Peyer's patch (tissue), 4 donors: ENCODE results near the gene HAUS6. TPM values are rescaled to one million over a fixed set of nuclear protein-coding genes. Genes with fewer than 3 reads are reported as not detected.

Experiments
- DNase-seq, 3 donors: peaks; one replicate each; pipeline ENCODE4 v3.0.0-alpha.2; 2017 to 2019
- H3K27ac ChIP-seq, 4 donors: fragments of 200-600 bp; sonication (generic); one replicate each; pipeline ENCODE4 v1.5.1; 2016 to 2019
- H3K27me3 ChIP-seq, 2 donors: fragments of 200-600 bp; sonication (generic); one replicate each; pipeline ENCODE4 v1.5.1; 2019
- H3K36me3 ChIP-seq, 3 donors: fragments of 200-600 bp; sonication (generic); one replicate each; pipeline ENCODE4 v1.5.1; 2016 to 2019
- H3K4me1 ChIP-seq, 4 donors: fragments of 200-600 bp; sonication (generic); one replicate each; pipeline ENCODE4 v1.5.1; 2016 to 2019
- H3K4me3 ChIP-seq, 4 donors: fragments of 200-600 bp; sonication (generic); 1 replicate in 3 of 4; 2 replicates in 1 of 4; pipeline ENCODE4 v1.5.1; 2016 to 2019; ENCODE audit warnings: mild to moderate bottlenecking in 1 of 4
- H3K9me3 ChIP-seq, 4 donors: fragments of 200-600 bp; sonication (generic); one replicate each; pipeline ENCODE4 v1.5.1; 2016 to 2019; ENCODE audit warnings: mild to moderate bottlenecking in 1 of 4
- POLR2A ChIP-seq, 2 donors: fragments of 450-650 bp; IDR thresholded peaks; one replicate each; pipeline ENCODE4 v1.5.1; 2017; ENCODE audit warnings: antibody characterized with exemption in 2 of 2, mild to moderate bottlenecking in 2 of 2, moderate library complexity in 2 of 2
- total RNA-seq, 4 donors: library from RNA; depleted of rRNA; stranded (reverse); fragments of >200 nt; gene quantifications; one replicate each; pipeline ENCODE4 v1.1.0, GENCODE V29; 2016
- TF ChIP-seq, protein P1 (sequence below), 6 experiments: fragments of 450-650 bp in 4 of 6; fragments of 200-600 bp in 2 of 6; sonication (generic) in 1 of 6; IDR thresholded peaks; one replicate each; pipeline ENCODE4 v1.5.1; 2017 to 2019; ENCODE audit warnings: antibody characterized with exemption in 6 of 6, mild to moderate bottlenecking in 3 of 6, moderate library complexity in 1 of 6

HAUS6 gene
- total RNA-seq, 4 donors from 2014 or later = 5.9 to 31.4 (median 7.3) TPM

GRCh38 chr9:19133549-19134345 lies 31.0 kb upstream of the HAUS6 start:
- Histone ChIP-seq H3K4me1 (peaks cover 0 to 3% (median 0%) of the 10 kb centered on the region in 4 donors), H3K36me3 (no peaks in the 10 kb centered on the region), H3K27me3 (no peaks in the 10 kb centered on the region), H3K27ac (no peak overlapping the region), H3K4me3 (no peak overlapping the region), H3K9me3 (no peaks in the 10 kb centered on the region)
- DNase-seq = peak in 1 of 3 donors; percentile 38
- TF ChIP-seq, protein P1, sequence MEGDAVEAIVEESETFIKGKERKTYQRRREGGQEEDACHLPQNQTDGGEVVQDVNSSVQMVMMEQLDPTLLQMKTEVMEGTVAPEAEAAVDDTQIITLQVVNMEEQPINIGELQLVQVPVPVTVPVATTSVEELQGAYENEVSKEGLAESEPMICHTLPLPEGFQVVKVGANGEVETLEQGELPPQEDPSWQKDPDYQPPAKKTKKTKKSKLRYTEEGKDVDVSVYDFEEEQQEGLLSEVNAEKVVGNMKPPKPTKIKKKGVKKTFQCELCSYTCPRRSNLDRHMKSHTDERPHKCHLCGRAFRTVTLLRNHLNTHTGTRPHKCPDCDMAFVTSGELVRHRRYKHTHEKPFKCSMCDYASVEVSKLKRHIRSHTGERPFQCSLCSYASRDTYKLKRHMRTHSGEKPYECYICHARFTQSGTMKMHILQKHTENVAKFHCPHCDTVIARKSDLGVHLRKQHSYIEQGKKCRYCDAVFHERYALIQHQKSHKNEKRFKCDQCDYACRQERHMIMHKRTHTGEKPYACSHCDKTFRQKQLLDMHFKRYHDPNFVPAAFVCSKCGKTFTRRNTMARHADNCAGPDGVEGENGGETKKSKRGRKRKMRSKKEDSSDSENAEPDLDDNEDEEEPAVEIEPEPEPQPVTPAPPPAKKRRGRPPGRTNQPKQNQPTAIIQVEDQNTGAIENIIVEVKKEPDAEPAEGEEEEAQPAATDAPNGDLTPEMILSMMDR (IDR thresholded peaks at IDR 0.05) = no peak
- TF ChIP-seq POLR2A (IDR thresholded peaks at IDR 0.05) = no peak

DNA sequence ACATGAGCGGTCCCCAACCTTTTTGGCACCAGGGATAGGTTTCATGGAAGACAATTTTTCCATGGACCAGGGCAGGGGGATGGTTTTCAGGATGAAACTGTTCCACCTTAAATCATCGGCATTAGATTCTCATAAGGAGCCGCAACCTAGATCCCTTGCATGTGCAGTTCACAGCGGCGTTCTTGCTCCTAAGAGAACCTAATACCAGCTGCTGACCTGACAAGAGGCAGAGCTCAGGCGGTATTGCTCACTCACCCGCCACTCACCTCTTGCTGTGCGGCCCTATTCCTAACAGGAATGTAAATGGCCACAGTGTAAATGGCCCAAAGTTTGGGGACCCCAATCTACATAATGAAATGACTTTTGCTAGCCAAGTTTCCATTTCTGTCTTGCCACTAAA lies 27.7 kb upstream of the HAUS6 start:
- Histone ChIP-seq H3K27me3 (no peaks in the 10 kb centered on the region), H3K27ac (no peak overlapping the region), H3K4me3 (no peak overlapping the region), H3K9me3 (no peaks in the 10 kb centered on the region), H3K36me3 (peaks cover 0 to 6% (median 0%) of the 10 kb centered on the region in 3 donors), H3K4me1 (peaks cover 0 to 5% (median 2%) of the 10 kb centered on the region in 4 donors)
- TF ChIP-seq, protein P1 (IDR thresholded peaks at IDR 0.05) = no peak
- TF ChIP-seq POLR2A (IDR thresholded peaks at IDR 0.05) = no peak
- DNase-seq = peak in 1 of 3 donors; percentile 30

GRCh38 chr9:19127871-19128500 lies 25.3 kb upstream of the HAUS6 start:
- peaks cover 0 to 28% (median 0%) of the 10 kb centered on the region in 3 donors for H3K36me3 ChIP-seq
- H3K4me3 ChIP-seq = peak overlapping the region; percentile 70 to 90 (median 88)
- H3K9me3 ChIP-seq = no peaks in the 10 kb centered on the region
- no peak for TF ChIP-seq POLR2A (IDR thresholded peaks at IDR 0.05)
- TF ChIP-seq, protein P1 (IDR thresholded peaks at IDR 0.05) = no peak
- peak overlapping the region; percentile 92 to 95 (median 93) for H3K27ac ChIP-seq
- peaks cover 0 to 16% (median 4%) of the 10 kb centered on the region in 4 donors for H3K4me1 ChIP-seq
- no peaks in the 10 kb centered on the region for H3K27me3 ChIP-seq
- DNase-seq = peak; percentile 41 to 66 (median 61)

DNA sequence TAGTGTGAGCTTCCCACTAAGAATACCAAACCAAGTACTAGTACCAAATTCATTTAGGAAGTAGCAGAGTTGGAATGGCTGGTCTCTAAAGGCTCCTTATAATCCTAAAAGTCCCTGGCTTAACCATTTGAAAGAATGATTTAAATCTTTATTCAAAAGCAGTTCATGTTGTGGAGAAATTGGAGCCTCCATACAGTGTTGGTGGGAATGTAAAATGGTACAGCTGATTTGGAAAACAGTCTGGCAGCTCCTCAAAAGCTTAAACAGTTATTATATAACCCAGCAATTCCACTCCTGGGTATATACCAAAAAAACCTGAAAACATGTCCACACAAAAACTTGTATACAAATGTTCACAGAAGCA lies 21.7 kb upstream of the HAUS6 start:
- TF ChIP-seq, protein P1 (IDR thresholded peaks at IDR 0.05) = no peak
- no peak for TF ChIP-seq POLR2A (IDR thresholded peaks at IDR 0.05)
- H3K4me1 ChIP-seq = peaks cover 0 to 16% (median 4%) of the 10 kb centered on the region in 4 donors
- peaks cover 0 to 62% (median 0%) of the 10 kb centered on the region in 3 donors for H3K36me3 ChIP-seq
- peak overlapping the region in 2 of 4 donors; percentile 88 to 90 for H3K4me3 ChIP-seq
- H3K9me3 ChIP-seq = no peaks in the 10 kb centered on the region
- H3K27me3 ChIP-seq = no peaks in the 10 kb centered on the region
- no peak for DNase-seq
- H3K27ac ChIP-seq = peak overlapping the region in 3 of 4 donors; percentile 25 to 49 (median 38)

GRCh38 chr9:19122490-19123042 lies 19.9 kb upstream of the HAUS6 start:
- peaks cover 0 to 16% (median 1%) of the 10 kb centered on the region in 4 donors for H3K4me1 ChIP-seq
- DNase-seq = peak in 1 of 3 donors; percentile 38
- peak overlapping the region in 1 of 4 donors; percentile 90 for H3K4me3 ChIP-seq
- H3K27ac ChIP-seq = peak overlapping the region in 1 of 4 donors; percentile 3
- H3K9me3 ChIP-seq = no peaks in the 10 kb centered on the region
- H3K36me3 ChIP-seq = peaks cover 0 to 81% (median 0%) of the 10 kb centered on the region in 3 donors
- TF ChIP-seq, protein P1 (IDR thresholded peaks at IDR 0.05) = peak in 1 of 6 experiments; percentile 5
- TF ChIP-seq POLR2A (IDR thresholded peaks at IDR 0.05) = no peak
- no peaks in the 10 kb centered on the region for H3K27me3 ChIP-seq
